ENCODE measurements around the gene HTN1. TPM values are rescaled to one million over a fixed set of nuclear protein-coding genes. Genes with fewer than 3 reads are reported as not detected.
"Not testable (repeated sequence)": the region's sequence is repeated elsewhere in the genome, so short reads cannot be mapped to it uniquely, and the experiment has no call there.

Gene HTN1
- total RNA-seq, 2 donors from 2014 or later: not detected

DNA sequence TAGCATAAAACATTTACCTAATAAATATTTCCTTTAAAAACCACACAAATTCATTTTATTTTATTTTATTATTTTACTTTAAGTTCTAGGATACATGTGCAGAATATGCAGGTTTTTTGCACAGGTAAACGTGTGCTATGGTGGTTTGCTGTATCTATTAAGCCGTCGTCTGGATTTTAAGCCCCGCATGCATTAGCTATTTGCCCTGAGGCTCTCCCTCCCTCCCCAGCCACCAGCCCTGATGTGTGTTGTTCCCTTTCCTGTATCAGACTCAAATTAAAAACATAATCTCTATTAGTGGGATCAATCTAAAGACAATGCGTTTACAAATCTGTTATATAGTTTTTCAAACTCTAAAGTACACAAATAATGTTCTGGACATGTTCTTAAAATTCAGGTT is 23.2 kb upstream of the HTN1 start:
- no peaks in the 10 kb centered on the region for H3K36me3 ChIP-seq
- H3K9me3 ChIP-seq: no peaks in the 10 kb centered on the region
- H3K27ac ChIP-seq: no peak overlapping the region
- ATAC-seq (ENCODE audit: insufficient number of reproducible peaks, low FRiP score, low read depth) (no peak), DNase-seq (ENCODE audit: low spot score) (no peak)
- H3K4me3 ChIP-seq: no peak overlapping the region
- H3K4me1 ChIP-seq (ENCODE audit: control insufficient read depth in 1 of 2, low read depth in 2 of 2): no peaks in the 10 kb centered on the region
- no peaks in the 10 kb centered on the region for H3K27me3 ChIP-seq (replicated peaks; ENCODE audit: insufficient read depth)
- TF ChIP-seq, protein P1, sequence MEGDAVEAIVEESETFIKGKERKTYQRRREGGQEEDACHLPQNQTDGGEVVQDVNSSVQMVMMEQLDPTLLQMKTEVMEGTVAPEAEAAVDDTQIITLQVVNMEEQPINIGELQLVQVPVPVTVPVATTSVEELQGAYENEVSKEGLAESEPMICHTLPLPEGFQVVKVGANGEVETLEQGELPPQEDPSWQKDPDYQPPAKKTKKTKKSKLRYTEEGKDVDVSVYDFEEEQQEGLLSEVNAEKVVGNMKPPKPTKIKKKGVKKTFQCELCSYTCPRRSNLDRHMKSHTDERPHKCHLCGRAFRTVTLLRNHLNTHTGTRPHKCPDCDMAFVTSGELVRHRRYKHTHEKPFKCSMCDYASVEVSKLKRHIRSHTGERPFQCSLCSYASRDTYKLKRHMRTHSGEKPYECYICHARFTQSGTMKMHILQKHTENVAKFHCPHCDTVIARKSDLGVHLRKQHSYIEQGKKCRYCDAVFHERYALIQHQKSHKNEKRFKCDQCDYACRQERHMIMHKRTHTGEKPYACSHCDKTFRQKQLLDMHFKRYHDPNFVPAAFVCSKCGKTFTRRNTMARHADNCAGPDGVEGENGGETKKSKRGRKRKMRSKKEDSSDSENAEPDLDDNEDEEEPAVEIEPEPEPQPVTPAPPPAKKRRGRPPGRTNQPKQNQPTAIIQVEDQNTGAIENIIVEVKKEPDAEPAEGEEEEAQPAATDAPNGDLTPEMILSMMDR (IDR thresholded peaks at IDR 0.05): no peak

DNA sequence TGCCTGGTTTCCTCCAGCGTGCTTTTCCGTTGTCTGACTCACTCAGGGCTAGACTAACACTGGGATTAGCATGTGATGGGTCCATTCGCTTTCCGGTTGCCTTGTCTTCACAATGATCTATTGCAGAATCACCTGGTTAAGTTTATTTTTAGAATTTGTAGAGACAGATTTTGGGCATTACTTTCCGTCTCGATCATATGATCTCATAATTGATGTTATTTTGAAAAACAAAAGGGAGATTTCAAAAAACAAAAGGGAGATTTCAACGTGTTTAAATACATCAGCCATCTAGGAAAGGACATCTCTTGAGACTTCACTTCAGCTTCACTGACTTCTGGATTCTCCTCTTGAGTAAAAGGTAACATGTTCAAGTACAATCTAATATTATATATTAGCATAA is 22.1 kb upstream of the HTN1 start, which contains the start of gene HTN3:
HTN3 (plus strand) TSS at position 301 of the 400 bp plus-strand sequence. CDS start 2,282 bp downstream, outside the sequence.
- not testable (repeated sequence) for H3K4me3 ChIP-seq; ATAC-seq (ENCODE audit: insufficient number of reproducible peaks, low FRiP score, low read depth); H3K27me3 ChIP-seq (replicated peaks; ENCODE audit: insufficient read depth); DNase-seq (ENCODE audit: low spot score); H3K4me1 ChIP-seq (ENCODE audit: control insufficient read depth in 1 of 2, low read depth in 2 of 2); H3K27ac ChIP-seq; H3K9me3 ChIP-seq; H3K36me3 ChIP-seq

DNA sequence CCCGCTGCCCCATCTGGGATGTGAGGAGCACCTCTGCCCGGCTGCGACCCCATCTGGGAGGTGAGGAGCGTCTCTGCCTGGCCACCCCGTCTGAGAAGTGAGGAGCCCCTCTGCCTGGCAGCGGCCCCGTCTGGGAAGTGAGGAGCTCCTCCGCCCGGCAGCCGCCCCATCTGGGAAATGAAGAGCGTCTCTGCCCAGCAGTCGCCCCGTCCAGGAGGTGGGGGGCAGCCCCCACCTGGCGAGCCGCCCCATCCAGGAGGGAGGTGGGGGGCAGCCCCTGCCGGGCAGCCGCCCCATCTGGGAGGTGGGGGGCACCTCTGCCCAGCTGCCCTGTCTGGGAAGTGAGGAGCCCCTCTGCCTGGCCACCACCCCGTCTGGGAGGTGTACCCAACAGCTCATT is 12.7 kb upstream of the HTN1 start:
- H3K4me1 ChIP-seq (ENCODE audit: control insufficient read depth in 1 of 2, low read depth in 2 of 2); H3K9me3 ChIP-seq; ATAC-seq (ENCODE audit: insufficient number of reproducible peaks, low FRiP score, low read depth); H3K36me3 ChIP-seq; DNase-seq (ENCODE audit: low spot score); H3K4me3 ChIP-seq; H3K27me3 ChIP-seq (replicated peaks; ENCODE audit: insufficient read depth); H3K27ac ChIP-seq: not testable (repeated sequence)

DNA sequence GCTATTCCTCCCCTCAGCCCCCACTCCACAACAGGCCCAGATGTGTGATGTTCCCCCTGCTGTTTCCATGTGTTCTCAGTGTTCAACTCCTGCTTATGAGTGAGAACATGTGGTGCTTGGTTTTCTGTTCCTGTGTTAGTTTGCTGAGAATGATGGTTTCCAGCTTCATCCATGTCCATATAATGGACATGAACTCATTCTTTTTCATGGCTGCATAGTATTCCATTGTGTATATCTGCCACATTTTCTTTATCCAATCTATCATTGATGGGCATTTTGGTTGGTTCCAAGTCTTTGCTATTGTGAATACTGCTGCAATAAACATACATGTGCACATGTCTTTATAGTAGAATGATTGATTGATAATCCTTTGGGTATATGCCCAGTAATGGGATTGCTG is 10.3 kb upstream of the HTN1 start:
- H3K4me3 ChIP-seq; H3K27me3 ChIP-seq (replicated peaks; ENCODE audit: insufficient read depth); DNase-seq (ENCODE audit: low spot score); H3K9me3 ChIP-seq; H3K36me3 ChIP-seq; H3K27ac ChIP-seq; H3K4me1 ChIP-seq (ENCODE audit: control insufficient read depth in 1 of 2, low read depth in 2 of 2); ATAC-seq (ENCODE audit: insufficient number of reproducible peaks, low FRiP score, low read depth): not testable (repeated sequence)

DNA sequence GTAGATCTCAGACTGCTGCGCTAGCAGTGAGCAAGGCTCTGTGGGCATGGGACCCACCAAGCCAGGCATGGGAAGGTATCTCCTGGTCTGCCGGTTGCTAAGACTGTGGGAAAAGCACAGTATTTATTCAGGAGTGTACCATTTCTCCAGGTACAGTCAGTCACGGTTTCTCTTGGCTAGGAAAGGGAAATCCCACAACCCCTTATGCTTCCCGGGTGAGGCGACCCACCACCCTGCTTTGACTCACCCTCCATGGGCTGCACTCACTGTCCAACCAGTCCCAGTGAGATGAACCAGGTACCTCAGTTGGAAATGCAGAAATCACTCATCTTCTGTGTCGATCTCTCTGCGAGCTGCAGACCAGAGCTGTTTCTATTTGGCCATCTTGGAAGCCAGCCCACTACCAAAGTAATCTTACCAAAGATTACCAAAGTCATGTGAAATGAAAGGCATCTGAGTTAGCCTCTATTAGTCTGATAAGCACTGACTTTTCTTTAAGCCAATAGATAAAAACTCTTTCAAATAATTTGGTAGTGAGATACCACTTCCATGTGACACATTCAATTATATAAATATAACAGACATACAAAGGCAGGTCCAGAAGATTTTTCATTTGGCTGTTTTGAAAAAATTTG is 8.5 kb upstream of the HTN1 start:
- Histone ChIP-seq H3K4me1 (ENCODE audit: control insufficient read depth in 1 of 2, low read depth in 2 of 2) (no peaks in the 10 kb centered on the region), H3K9me3 (no peaks in the 10 kb centered on the region), H3K36me3 (no peaks in the 10 kb centered on the region), H3K4me3 (no peak overlapping the region), H3K27me3 (replicated peaks; ENCODE audit: insufficient read depth) (no peaks in the 10 kb centered on the region), H3K27ac (no peak overlapping the region)
- ATAC-seq (ENCODE audit: insufficient number of reproducible peaks, low FRiP score, low read depth) (no peak), DNase-seq (ENCODE audit: low spot score) (no peak)
- TF ChIP-seq, protein P1 (IDR thresholded peaks at IDR 0.05): no peak

DNA sequence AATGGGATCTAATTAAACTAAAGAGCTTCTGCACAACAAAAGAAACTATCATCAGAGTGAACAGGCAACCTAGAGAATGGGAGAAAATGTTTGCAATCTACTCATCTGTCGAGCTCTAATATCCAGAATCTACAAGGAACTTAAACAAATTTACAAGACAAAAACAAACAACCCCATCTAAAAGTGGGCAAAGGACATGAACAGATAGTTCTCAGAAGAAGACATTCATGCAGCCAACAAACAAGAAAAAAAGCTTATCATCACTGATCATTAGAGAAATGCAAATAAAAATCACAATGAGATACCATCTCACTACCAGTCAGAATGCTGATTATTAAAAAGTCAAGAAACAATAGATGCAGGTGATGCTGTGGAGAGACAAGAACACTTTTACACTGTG is 6.3 kb downstream of the HTN1 start:
- H3K36me3 ChIP-seq; H3K9me3 ChIP-seq; DNase-seq (ENCODE audit: low spot score); ATAC-seq (ENCODE audit: insufficient number of reproducible peaks, low FRiP score, low read depth); H3K27me3 ChIP-seq (replicated peaks; ENCODE audit: insufficient read depth); H3K4me3 ChIP-seq; H3K27ac ChIP-seq; H3K4me1 ChIP-seq (ENCODE audit: control insufficient read depth in 1 of 2, low read depth in 2 of 2): not testable (repeated sequence)

DNA sequence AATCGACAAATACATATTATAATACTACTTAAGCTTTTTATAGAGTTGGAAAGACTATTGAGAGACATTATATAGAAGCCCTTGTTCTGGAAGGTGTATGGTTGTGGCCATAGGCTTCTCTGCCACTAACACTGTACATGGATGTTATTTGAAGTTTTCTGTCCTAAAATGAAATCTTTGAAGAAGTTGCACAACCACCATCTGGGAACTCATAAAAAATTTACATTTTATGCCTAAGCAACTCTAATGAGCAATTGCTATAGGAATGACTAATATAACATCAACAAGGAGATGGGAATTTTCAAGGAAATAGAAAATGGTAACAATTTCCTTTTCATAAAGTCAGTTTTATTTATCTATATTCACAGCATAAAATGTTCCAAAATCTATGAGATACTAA is 7.4 kb downstream of the HTN1 start:
- TF ChIP-seq, protein P1 (IDR thresholded peaks at IDR 0.05): no peak
- Histone ChIP-seq H3K4me1 (ENCODE audit: control insufficient read depth in 1 of 2, low read depth in 2 of 2) (no peaks in the 10 kb centered on the region), H3K4me3 (no peak overlapping the region), H3K27me3 (replicated peaks; ENCODE audit: insufficient read depth) (no peaks in the 10 kb centered on the region), H3K27ac (no peak overlapping the region), H3K9me3 (no peaks in the 10 kb centered on the region), H3K36me3 (no peaks in the 10 kb centered on the region)
- no peak for ATAC-seq (ENCODE audit: insufficient number of reproducible peaks, low FRiP score, low read depth)
- no peak for DNase-seq (ENCODE audit: low spot score)
